ENCODE data around the gene RDH16.
"Not testable (repeated sequence)": the region's sequence is repeated elsewhere in the genome, so short reads cannot be mapped to it uniquely, and the experiment has no call there.

RDH16 gene

GRCh38 chr12:56987011-56987410 is 29.6 kb upstream of the RDH16 start:
- Histone ChIP-seq H3K4me3 (ENCODE audit: low read length) (no peak overlapping the region), H3K9ac (ENCODE audit: low read depth, low read length) (no peak overlapping the region), H3K4me2 (ENCODE audit: low read length) (no peak overlapping the region), H3K4me1 (ENCODE audit: control insufficient read depth, insufficient read depth, low read length) (no peaks in the 10 kb centered on the region), H3K27me3 (ENCODE audit: control insufficient read depth, insufficient read depth, low read length) (peaks cover 6% of the 10 kb centered on the region), H3K9me3 (replicated peaks; ENCODE audit: low read length) (no peaks in the 10 kb centered on the region), H3K36me3 (ENCODE audit: insufficient read depth, low read length) (no peaks in the 10 kb centered on the region)

GRCh38 chr12:56985714-56986113 is 28.3 kb upstream of the RDH16 start:
- H3K4me1 ChIP-seq (ENCODE audit: control insufficient read depth, insufficient read depth, low read length); H3K4me2 ChIP-seq (ENCODE audit: low read length); H3K36me3 ChIP-seq (ENCODE audit: insufficient read depth, low read length); H3K27me3 ChIP-seq (ENCODE audit: control insufficient read depth, insufficient read depth, low read length); H3K9ac ChIP-seq (ENCODE audit: low read depth, low read length); H3K9me3 ChIP-seq (replicated peaks; ENCODE audit: low read length); H3K4me3 ChIP-seq (ENCODE audit: low read length): not testable (repeated sequence)

GRCh38 chr12:56983386-56983785 is 26.0 kb upstream of the RDH16 start:
- Histone ChIP-seq H3K4me2 (ENCODE audit: low read length) (no peak overlapping the region), H3K27me3 (ENCODE audit: control insufficient read depth, insufficient read depth, low read length) (no peaks in the 10 kb centered on the region), H3K9me3 (replicated peaks; ENCODE audit: low read length) (no peaks in the 10 kb centered on the region), H3K36me3 (ENCODE audit: insufficient read depth, low read length) (no peaks in the 10 kb centered on the region), H3K9ac (ENCODE audit: low read depth, low read length) (no peak overlapping the region), H3K4me1 (ENCODE audit: control insufficient read depth, insufficient read depth, low read length) (no peaks in the 10 kb centered on the region), H3K4me3 (ENCODE audit: low read length) (no peak overlapping the region)

GRCh38 chr12:56982578-56983236 is 25.3 kb upstream of the RDH16 start:
- not testable (repeated sequence) for H3K4me1 ChIP-seq (ENCODE audit: control insufficient read depth, insufficient read depth, low read length); H3K4me2 ChIP-seq (ENCODE audit: low read length); H3K4me3 ChIP-seq (ENCODE audit: low read length); H3K36me3 ChIP-seq (ENCODE audit: insufficient read depth, low read length); H3K27me3 ChIP-seq (ENCODE audit: control insufficient read depth, insufficient read depth, low read length); H3K9me3 ChIP-seq (replicated peaks; ENCODE audit: low read length); H3K9ac ChIP-seq (ENCODE audit: low read depth, low read length)

GRCh38 chr12:56980941-56981530 is 23.6 kb upstream of the RDH16 start:
- Histone ChIP-seq H3K9me3 (replicated peaks; ENCODE audit: low read length) (no peaks in the 10 kb centered on the region), H3K27me3 (ENCODE audit: control insufficient read depth, insufficient read depth, low read length) (no peaks in the 10 kb centered on the region), H3K4me3 (ENCODE audit: low read length) (no peak overlapping the region), H3K4me1 (ENCODE audit: control insufficient read depth, insufficient read depth, low read length) (no peaks in the 10 kb centered on the region), H3K9ac (ENCODE audit: low read depth, low read length) (no peak overlapping the region), H3K4me2 (ENCODE audit: low read length) (no peak overlapping the region), H3K36me3 (ENCODE audit: insufficient read depth, low read length) (no peaks in the 10 kb centered on the region)

GRCh38 chr12:56980268-56980667 is 22.9 kb upstream of the RDH16 start:
- H3K4me2 ChIP-seq (ENCODE audit: low read length), result no peak overlapping the region
- no peak overlapping the region for H3K9ac ChIP-seq (ENCODE audit: low read depth, low read length)
- no peaks in the 10 kb centered on the region for H3K9me3 ChIP-seq (replicated peaks; ENCODE audit: low read length)
- H3K4me3 ChIP-seq (ENCODE audit: low read length), result no peak overlapping the region
- no peaks in the 10 kb centered on the region for H3K27me3 ChIP-seq (ENCODE audit: control insufficient read depth, insufficient read depth, low read length)
- H3K36me3 ChIP-seq (ENCODE audit: insufficient read depth, low read length), result no peaks in the 10 kb centered on the region
- no peaks in the 10 kb centered on the region for H3K4me1 ChIP-seq (ENCODE audit: control insufficient read depth, insufficient read depth, low read length)

- Histone ChIP-seq H3K9me3 (replicated peaks; ENCODE audit: low read length) (no peaks in the 10 kb centered on the region), H3K4me1 (ENCODE audit: control insufficient read depth, insufficient read depth, low read length) (no peaks in the 10 kb centered on the region), H3K9ac (ENCODE audit: low read depth, low read length) (no peak overlapping the region), H3K4me3 (ENCODE audit: low read length) (no peak overlapping the region), H3K36me3 (ENCODE audit: insufficient read depth, low read length) (no peaks in the 10 kb centered on the region), H3K4me2 (ENCODE audit: low read length) (no peak overlapping the region), H3K27me3 (ENCODE audit: control insufficient read depth, insufficient read depth, low read length) (peaks cover 4% of the 10 kb centered on the region)
These were observed 22.2 kb upstream of the RDH16 start for GRCh38 chr12:56979628-56980027.

- Histone ChIP-seq H3K4me1 (ENCODE audit: control insufficient read depth, insufficient read depth, low read length) (no peaks in the 10 kb centered on the region), H3K9ac (ENCODE audit: low read depth, low read length) (no peak overlapping the region), H3K27me3 (ENCODE audit: control insufficient read depth, insufficient read depth, low read length) (peaks cover 4% of the 10 kb centered on the region), H3K4me3 (ENCODE audit: low read length) (no peak overlapping the region), H3K4me2 (ENCODE audit: low read length) (no peak overlapping the region), H3K9me3 (replicated peaks; ENCODE audit: low read length) (no peaks in the 10 kb centered on the region), H3K36me3 (ENCODE audit: insufficient read depth, low read length) (no peaks in the 10 kb centered on the region)
These were observed 21.2 kb upstream of the RDH16 start for GRCh38 chr12:56978397-56979138.

- H3K27me3 ChIP-seq (ENCODE audit: control insufficient read depth, insufficient read depth, low read length); H3K4me2 ChIP-seq (ENCODE audit: low read length); H3K4me3 ChIP-seq (ENCODE audit: low read length); H3K9ac ChIP-seq (ENCODE audit: low read depth, low read length); H3K4me1 ChIP-seq (ENCODE audit: control insufficient read depth, insufficient read depth, low read length); H3K36me3 ChIP-seq (ENCODE audit: insufficient read depth, low read length); H3K9me3 ChIP-seq (replicated peaks; ENCODE audit: low read length): not testable (repeated sequence)
These were observed 20.0 kb upstream of the RDH16 start for GRCh38 chr12:56977361-56977760.

- H3K4me1 ChIP-seq (ENCODE audit: control insufficient read depth, insufficient read depth, low read length); H3K4me3 ChIP-seq (ENCODE audit: low read length); H3K9me3 ChIP-seq (replicated peaks; ENCODE audit: low read length); H3K9ac ChIP-seq (ENCODE audit: low read depth, low read length); H3K36me3 ChIP-seq (ENCODE audit: insufficient read depth, low read length); H3K4me2 ChIP-seq (ENCODE audit: low read length); H3K27me3 ChIP-seq (ENCODE audit: control insufficient read depth, insufficient read depth, low read length): not testable (repeated sequence)
These were observed 16.8 kb upstream of the RDH16 start for GRCh38 chr12:56974224-56974623.

- H3K4me1 ChIP-seq (ENCODE audit: control insufficient read depth, insufficient read depth, low read length); H3K9ac ChIP-seq (ENCODE audit: low read depth, low read length); H3K4me3 ChIP-seq (ENCODE audit: low read length): not testable (repeated sequence)
These were observed 11.5 kb upstream of the RDH16 start for GRCh38 chr12:56968910-56969309.

More at GRCh38 chr12:56968910-56969309, 11.5 kb upstream of the RDH16 start:
- H3K9me3 ChIP-seq (replicated peaks; ENCODE audit: low read length); H3K4me2 ChIP-seq (ENCODE audit: low read length); H3K27me3 ChIP-seq (ENCODE audit: control insufficient read depth, insufficient read depth, low read length); H3K36me3 ChIP-seq (ENCODE audit: insufficient read depth, low read length): not testable (repeated sequence)
